ENCODE results near the gene FNDC5.
"Not testable (repeated sequence)": the region's sequence is repeated elsewhere in the genome, so short reads cannot be mapped to it uniquely, and the experiment has no call there.

The FNDC5 gene

GRCh38 chr1:32870615-32871363 lies at the start of gene FNDC5:
FNDC5 (minus strand) TSS chr1:32870912.
- DNase-seq (ENCODE audit: low spot score) = no peak

GRCh38 chr1:32919811-32920733 lies 49.4 kb upstream of the FNDC5 start:
- no peak for DNase-seq (ENCODE audit: low spot score)

- DNase-seq (ENCODE audit: low spot score) = no peak
Observed at GRCh38 chr1:32918179-32918578, 47.5 kb upstream of the FNDC5 start.

- DNase-seq (ENCODE audit: low spot score) = no peak
Observed at GRCh38 chr1:32917521-32917920, 46.8 kb upstream of the FNDC5 start.

GRCh38 chr1:32915766-32916706 lies 45.3 kb upstream of the FNDC5 start:
- DNase-seq (ENCODE audit: low spot score) = no peak

GRCh38 chr1:32910319-32910718 lies 39.6 kb upstream of the FNDC5 start:
- no peak for DNase-seq (ENCODE audit: low spot score)

- no peak for DNase-seq (ENCODE audit: low spot score)
Observed at GRCh38 chr1:32907435-32907834, 36.7 kb upstream of the FNDC5 start.

- no peak for DNase-seq (ENCODE audit: low spot score)
Observed at GRCh38 chr1:32906654-32907053, 35.9 kb upstream of the FNDC5 start.

GRCh38 chr1:32905588-32905987 lies 34.9 kb upstream of the FNDC5 start:
- DNase-seq (ENCODE audit: low spot score) = not testable (repeated sequence)

- no peak for DNase-seq (ENCODE audit: low spot score)
Observed at GRCh38 chr1:32904797-32905196, 34.1 kb upstream of the FNDC5 start.

- DNase-seq (ENCODE audit: low spot score) = no peak
Observed at GRCh38 chr1:32903991-32904785, 33.5 kb upstream of the FNDC5 start.

GRCh38 chr1:32902535-32902920 lies 31.8 kb upstream of the FNDC5 start:
- DNase-seq (ENCODE audit: low spot score) = no peak

GRCh38 chr1:32901823-32902534 lies 31.3 kb upstream of the FNDC5 start:
- no peak for DNase-seq (ENCODE audit: low spot score)

GRCh38 chr1:32900956-32901822 lies 30.5 kb upstream of the FNDC5 start, which contains the start of gene TMEM54:
TMEM54 (minus strand) TSS chr1:32901389; CDS start chr1:32901238, 151 bp downstream.
- no peak for DNase-seq (ENCODE audit: low spot score)

- no peak for DNase-seq (ENCODE audit: low spot score)
Observed at GRCh38 chr1:32900371-32900955, 29.8 kb upstream of the FNDC5 start.

GRCh38 chr1:32899586-32900296 lies 29.0 kb upstream of the FNDC5 start:
- DNase-seq (ENCODE audit: low spot score) = no peak

- DNase-seq (ENCODE audit: low spot score) = no peak
Observed at GRCh38 chr1:32898958-32899357, 28.2 kb upstream of the FNDC5 start.

- no peak for DNase-seq (ENCODE audit: low spot score)
Observed at GRCh38 chr1:32898056-32898455, 27.3 kb upstream of the FNDC5 start.

Data from pons (tissue), 1 donor.